GM19035 (cell line): Measurements from ENCODE around the gene CELF2.

Experiments used
- ATAC-seq: cut with Tn5 transposase; IDR thresholded peaks from one replicate; pipeline ENCODE4 v1.9.1; 2021; ENCODE audit not compliant: unreplicated experiment

Gene CELF2

DNA sequence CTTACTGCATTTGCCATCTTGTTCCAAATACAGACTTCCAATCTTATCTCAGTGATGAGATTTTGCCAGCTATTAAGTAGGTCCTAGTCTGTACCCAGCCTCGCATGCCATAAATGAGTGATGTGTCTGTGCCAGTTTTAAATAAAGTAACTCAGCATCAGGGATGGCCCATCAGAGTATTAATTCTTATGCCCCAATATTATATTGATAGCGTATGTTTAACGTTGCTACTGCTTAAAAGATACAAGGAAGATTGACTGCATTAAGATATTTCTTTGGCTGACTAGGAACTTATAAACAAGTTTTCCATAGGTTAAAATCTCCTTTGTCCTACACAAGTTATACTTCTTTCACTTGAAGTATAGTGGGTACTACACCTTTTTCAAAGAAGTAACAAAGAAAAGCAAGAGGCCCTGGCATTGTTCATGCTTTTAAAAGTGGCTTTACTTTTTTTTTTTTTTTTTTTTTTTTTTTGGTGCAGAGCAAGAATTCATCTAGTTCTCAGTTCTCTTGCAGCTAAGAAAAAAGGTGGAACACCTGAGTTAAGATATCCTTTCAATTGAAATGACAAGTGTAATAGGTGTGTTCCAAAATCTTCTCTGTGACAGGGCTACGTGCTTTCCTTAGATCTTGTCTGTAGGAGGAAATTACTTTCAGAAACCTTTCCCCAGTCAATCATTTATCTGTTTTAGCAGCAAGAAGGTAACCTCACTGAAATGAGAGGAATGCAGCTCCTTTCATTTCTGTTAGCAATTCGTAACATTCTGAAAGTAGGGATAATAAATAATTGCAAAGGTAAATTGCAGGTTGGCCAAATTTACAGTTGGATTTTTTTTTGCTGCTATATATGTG is 245.0 kb downstream of the CELF2 start:
- no peak for ATAC-seq

DNA sequence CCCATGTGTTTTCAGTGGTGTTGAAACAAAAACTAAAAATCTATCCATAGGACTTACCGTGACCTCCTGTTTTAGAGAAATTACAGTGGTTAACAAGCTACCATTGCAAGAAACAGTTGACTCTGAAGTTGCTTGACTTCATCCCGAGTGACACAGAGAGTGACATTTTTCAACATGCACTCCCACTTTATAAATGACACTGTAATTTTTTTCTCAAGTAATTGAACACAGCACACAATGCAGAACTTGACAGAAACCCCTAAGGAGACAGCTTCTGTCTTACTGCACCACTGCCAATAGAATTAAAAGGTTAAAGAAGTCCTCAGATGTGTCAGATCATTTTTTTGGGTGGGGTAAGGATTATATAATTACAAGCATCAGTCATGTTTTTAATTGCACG is 246.1 kb downstream of the CELF2 start:
- no peak for ATAC-seq

DNA sequence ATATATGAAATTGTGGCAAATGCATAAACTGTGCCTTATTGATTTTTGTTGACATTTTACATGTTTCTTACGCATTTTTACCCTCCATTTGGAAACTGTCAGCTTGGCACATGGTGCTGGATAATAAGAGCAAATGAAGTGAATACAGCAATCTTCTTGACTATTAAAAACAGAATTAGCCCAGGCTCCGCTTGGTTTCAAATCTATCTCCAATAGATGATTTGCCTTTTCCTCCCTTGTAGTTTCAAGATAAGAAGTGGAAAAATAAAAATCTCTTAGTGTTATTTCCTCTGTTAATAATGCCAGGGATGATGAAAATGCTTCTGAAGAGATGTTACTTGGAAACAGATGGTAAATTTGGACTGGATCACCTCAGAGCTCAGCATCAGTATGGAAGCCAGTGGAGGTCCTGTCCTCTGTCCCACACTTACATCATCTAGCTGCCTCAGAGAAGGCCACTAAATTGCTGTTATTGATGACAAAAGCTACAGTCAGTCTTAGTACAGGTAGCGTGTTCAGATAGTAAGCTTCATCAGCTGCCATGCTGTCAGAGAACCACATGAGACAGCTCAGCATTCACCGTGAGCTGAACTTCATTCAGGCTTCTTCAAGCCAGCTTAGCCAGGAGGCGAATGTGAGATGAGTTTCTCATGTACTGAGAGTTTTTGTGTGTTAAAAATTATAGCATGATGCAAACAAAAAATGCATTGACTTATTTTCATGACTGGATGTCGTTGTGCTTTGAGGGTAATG is 246.8 kb downstream of the CELF2 start:
- ATAC-seq = no peak

DNA sequence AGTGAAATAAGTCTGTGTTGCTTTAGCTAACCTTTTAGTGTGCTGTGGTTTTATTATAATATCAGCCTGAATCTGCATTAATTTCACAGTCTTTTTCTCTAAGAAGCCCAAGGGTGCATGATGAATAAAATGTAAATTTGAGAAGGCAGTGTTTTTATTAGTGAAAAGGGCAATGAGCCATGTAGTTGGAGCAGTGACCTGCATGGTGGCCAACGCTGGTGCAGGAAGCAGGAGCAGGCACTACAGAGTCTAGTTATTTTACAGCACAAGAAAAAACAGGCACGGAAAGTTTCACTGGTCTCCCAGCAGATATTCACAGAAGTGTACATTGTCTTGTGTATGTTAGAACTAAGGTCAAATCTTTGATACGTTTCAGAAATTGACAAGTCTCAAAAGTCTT is 247.8 kb downstream of the CELF2 start:
- no peak for ATAC-seq

- ATAC-seq = no peak
Observed at GRCh38 chr10:11266426-11266825, 248.8 kb downstream of the CELF2 start.

DNA sequence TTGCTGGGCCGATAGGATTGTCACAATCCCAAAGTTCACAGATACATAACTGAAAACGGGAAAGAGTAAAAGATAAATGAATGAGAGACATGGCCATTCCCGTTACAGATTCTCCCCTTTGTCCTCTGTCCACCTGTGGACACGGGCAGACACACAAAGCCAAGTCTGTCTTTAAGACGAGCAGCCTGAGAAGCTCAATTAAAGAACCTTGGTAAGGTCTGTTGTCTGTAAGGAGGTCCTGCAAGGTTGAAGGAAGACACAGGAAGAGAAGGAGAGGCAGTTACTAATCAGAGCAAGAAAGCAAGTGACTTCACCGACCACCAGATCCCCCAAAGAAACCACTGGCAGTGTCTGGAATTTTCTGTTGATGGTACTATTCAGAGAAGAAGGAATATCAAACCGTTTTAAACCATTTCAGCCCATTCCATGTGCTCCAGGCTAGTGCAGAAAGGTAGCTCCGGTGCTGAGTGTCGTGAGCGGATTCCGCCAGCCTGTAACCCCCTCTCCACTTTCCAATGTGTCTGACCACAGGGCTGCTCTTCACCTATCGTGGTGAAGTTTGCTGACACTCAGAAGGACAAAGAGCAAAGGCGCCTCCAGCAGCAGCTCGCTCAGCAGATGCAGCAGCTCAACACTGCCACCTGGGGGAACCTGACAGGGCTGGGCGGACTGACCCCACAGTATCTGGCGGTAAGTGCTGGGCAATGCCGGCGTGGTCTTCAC is 252.6 kb downstream of the CELF2 start:
- peak; percentile 80 for ATAC-seq

GRCh38 chr10:11270858-11271179 is 253.1 kb downstream of the CELF2 start:
- ATAC-seq = no peak

- ATAC-seq = no peak
Observed at GRCh38 chr10:11272915-11273389, 255.3 kb downstream of the CELF2 start.

DNA sequence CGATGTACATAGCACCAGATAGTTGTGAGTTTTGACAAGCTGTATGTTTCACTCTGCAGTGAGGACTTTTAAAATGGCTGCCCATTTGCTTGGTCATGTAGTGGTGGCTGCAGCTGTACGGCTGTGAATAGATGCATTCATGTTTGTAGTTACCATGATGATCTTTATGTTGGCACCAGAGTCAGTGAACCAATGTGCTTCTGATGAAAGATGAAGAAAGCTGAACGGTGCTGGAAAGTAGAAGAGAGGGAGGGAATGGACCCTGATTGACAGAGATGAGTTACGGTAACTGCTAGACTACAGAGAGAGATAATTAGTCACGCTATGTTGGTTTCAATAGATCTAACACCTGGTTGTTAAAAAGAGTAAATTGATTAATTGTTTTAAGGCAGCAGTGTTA is 256.8 kb downstream of the CELF2 start:
- no peak for ATAC-seq

DNA sequence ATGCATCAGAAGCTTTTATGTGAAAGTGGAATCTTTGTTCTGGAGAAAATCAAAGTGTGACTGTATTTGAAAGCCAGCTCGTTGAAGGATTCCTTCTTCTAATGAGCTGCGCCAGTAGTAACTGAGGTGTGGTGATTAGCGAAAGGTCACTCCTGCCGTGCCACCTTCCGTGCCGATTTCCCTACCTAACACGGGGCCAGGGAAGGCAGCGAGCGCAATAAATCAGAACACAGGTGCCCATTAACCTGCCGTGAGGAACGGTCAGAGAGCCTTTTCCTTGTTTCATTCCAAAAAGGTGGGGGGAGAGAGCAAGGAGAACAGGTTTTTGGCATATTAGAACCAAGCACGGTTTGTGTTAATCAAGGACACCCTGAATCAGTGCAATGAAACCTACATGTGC is 258.0 kb downstream of the CELF2 start:
- no peak for ATAC-seq

DNA sequence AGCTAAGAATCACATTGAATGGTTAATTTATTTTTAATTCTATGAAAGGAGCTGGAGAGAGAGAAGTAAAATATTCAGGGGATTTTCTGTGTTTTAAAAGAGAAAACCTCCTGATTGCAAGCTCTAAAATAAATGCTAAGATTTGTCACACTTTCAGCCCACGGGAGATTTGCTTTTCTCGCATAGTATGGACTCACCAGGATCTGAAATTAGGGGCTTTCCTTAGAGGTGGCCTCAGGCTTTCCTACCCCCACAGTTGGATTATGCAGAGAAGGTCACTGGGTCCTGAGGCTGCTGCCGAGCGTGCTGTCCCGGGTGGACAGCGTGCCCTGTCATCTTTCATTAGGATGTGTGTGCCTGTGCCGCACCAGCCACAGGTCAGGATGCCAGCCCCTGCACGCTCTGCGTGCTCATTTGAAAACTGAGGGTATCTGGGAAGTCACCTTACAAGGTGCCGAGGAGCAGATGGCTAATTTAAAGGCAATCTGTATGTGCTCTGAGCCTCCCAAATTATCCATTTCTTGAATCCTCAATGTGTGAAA is 258.8 kb downstream of the CELF2 start:
- no peak for ATAC-seq

GRCh38 chr10:11279314-11279713 is 261.6 kb downstream of the CELF2 start:
- no peak for ATAC-seq

DNA sequence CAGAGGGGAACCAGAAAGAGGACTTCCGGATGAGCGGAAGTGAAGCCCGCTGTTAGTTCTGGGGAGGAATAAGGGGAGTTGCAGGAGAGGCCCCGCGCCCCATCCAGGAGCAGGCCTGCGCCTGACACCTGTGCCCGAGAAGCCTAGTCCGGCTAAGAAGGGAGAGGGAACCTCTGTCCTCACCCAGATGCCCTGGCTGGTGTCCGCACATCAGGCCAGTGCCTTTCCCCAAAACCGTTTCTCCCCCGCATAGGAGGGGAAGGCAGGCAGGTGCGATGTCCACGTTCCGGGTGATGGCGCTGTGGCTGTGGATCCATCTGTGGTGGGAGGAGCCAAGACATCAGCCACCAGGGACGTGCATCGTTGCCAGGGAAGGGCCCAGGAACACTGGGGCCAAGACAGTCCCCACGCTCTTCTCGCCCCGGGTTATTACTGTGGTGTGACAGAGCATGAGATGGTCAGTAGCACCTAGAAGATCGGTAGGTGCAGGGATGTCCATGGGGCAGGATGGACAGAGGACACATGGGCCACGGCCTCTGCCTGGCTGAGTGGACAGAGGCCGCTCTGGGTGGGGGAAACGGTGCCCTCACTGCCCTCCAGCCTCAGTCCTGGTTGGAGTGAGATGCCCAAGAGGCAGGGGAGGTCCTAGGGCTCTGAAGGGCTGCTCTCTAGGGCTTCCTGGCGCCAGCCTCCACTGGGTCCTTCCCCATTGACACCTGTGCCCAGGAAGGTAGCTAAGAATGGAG is 262.7 kb downstream of the CELF2 start:
- no peak for ATAC-seq

- ATAC-seq = no peak
Observed at GRCh38 chr10:11282156-11282555, 264.5 kb downstream of the CELF2 start.

DNA sequence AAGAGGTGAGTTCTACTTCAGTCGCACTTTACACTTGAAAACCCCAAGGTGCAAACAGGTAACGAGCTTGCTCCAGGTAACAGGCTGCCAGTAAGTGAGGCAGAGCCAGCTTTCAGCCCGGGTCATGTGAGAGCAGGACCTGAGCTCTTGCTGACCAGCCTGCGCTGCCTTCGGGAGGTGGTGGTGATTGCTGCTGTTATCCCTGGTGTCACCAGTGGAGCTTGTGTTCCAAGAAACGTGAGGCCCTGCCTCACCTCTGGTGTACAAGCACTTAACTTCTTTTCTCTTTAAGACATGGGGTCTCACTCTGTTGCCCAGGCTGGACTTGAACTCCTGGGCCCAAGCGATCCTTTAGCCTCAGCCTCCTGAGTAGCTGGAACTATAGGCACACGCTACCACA is 265.0 kb downstream of the CELF2 start:
- no peak for ATAC-seq

DNA sequence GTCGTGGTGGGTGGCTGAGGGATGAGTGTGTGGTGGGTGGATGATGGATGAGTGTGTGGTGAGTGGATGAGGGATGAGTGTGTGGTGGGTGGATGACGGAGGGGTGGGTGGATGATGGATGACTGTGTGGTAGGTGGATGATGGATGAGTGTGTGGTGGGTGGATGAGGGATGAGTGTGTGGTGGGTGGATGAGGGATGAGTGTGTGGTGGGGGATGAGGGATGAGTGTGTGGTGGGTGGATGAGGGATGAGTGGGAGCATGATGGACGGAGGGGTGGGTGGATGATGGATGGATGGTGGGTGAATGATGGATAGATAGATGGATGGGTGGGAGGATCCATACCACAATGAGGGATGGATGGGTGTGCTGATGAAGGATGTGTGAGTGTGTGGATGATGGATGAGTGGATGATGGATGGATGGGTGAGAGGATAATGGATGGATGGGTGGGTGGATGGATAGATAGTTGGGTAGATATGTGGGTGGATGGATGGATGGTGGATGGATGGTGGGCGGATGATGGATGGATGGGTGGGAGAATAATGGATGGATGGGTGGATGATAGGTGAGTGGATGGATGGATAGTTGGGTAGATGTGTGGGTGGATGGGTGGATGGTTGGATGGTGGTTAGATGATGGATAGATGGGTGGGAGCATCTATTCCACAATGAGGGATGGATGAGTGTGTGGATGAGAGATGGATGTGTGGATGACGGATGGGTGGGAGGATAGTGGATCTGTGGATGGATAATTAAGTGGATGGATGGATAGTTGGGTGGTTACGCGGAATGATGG is 266.8 kb downstream of the CELF2 start:
- no peak for ATAC-seq

DNA sequence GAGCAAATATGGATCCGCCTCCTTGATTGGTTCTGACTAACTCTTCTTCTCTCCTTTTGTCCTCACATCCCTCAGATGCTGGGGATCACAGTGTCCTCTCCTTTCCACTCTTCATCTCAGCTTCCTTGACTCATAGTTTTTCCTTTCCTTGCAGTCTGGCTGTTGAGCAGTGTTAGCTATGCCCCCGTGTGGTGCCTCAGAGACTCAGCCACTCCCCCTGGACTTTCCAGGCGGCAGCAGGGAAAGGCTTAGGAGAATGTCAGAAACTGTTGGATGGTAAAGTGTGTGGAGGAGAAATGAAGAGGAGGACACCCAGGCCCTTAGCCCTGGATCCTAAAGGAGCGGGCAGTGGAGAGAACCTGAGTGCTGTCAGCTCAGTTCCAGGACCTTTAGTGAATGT is 267.5 kb downstream of the CELF2 start:
- no peak for ATAC-seq

GRCh38 chr10:11286261-11286852 is 268.7 kb downstream of the CELF2 start:
- ATAC-seq = peak; percentile 88

DNA sequence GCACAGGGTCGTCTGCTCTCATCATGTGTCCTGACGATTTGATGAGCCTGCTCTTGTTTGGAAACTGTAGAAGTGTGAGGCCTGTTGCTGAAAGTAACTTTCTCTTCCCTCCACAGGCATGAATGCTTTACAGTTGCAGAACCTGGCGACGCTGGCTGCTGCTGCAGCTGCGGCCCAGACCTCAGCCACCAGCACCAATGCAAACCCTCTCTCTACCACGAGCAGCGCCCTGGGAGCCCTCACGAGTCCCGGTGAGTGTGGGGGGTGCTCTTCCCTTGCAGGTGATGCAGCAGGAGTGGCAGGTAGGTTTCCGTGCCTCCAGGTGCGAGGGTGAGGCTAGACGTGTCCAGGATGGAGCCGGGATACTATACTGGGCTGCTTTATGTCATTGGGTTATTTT is 270.6 kb downstream of the CELF2 start:
- no peak for ATAC-seq
